Measurements from ENCODE around the gene LGALS7B. TPM values are rescaled to one million over a fixed set of nuclear protein-coding genes. Genes with fewer than 3 reads are reported as not detected.

The LGALS7B gene
- total RNA-seq, 1 experiment from 2014 or later = 1.2 TPM

GRCh38 chr19:38799104-38799503, 10.1 kb downstream of the LGALS7B start (continued):
- no peak for TF ChIP-seq ZNF425 (CRISPR knock-in tag; conservative IDR thresholded peaks at IDR 0.05)
- TF ChIP-seq HMGXB4 (CRISPR knock-in tag; IDR thresholded peaks at IDR 0.05) = no peak
- no peak for TF ChIP-seq TP53 (CRISPR knock-in tag; IDR thresholded peaks at IDR 0.05)
- no peak for TF ChIP-seq ZNF232 (CRISPR knock-in tag; IDR thresholded peaks at IDR 0.05)
- TF ChIP-seq NR1H2 (CRISPR knock-in tag; IDR thresholded peaks at IDR 0.05) = no peak
- TF ChIP-seq FOXK1 (CRISPR knock-in tag; IDR thresholded peaks at IDR 0.05) = no peak
- no peak for TF ChIP-seq ZMAT4 (CRISPR knock-in tag; IDR thresholded peaks at IDR 0.05)

- TF ChIP-seq ZNF138 (CRISPR knock-in tag; conservative IDR thresholded peaks at IDR 0.05) (no peak), RELA (CRISPR knock-in tag; IDR thresholded peaks at IDR 0.05; ENCODE audit: borderline replicate concordance) (no peak), KAT7 (CRISPR knock-in tag; IDR thresholded peaks at IDR 0.05; ENCODE audit: borderline replicate concordance) (no peak), IRF1 (CRISPR knock-in tag; IDR thresholded peaks at IDR 0.05) (no peak), CREM (CRISPR knock-in tag; IDR thresholded peaks at IDR 0.05) (no peak), JUN (CRISPR knock-in tag; IDR thresholded peaks at IDR 0.05) (no peak), MXD4 (CRISPR knock-in tag; IDR thresholded peaks at IDR 0.05; ENCODE audit: borderline replicate concordance) (no peak), CREB1 (CRISPR knock-in tag; IDR thresholded peaks at IDR 0.05) (no peak), NFATC4 (CRISPR knock-in tag; IDR thresholded peaks at IDR 0.05) (no peak), SMAD3 (CRISPR knock-in tag; IDR thresholded peaks at IDR 0.05; ENCODE audit: borderline replicate concordance) (no peak), STAT6 (CRISPR knock-in tag; conservative IDR thresholded peaks at IDR 0.05; ENCODE audit: low read depth) (no peak), NR2C2 (CRISPR knock-in tag; IDR thresholded peaks at IDR 0.05) (no peak), ESRRA (CRISPR knock-in tag; IDR thresholded peaks at IDR 0.05; ENCODE audit: borderline replicate concordance) (no peak), HMGXB4 (CRISPR knock-in tag; IDR thresholded peaks at IDR 0.05) (no peak), ZNF416 (CRISPR knock-in tag; IDR thresholded peaks at IDR 0.05) (no peak), TCF7 (CRISPR knock-in tag; IDR thresholded peaks at IDR 0.05; ENCODE audit: low read depth) (no peak), USF2 (CRISPR knock-in tag; IDR thresholded peaks at IDR 0.05) (no peak), PRRX2 (CRISPR knock-in tag; IDR thresholded peaks at IDR 0.05) (no peak), MLX (CRISPR knock-in tag; IDR thresholded peaks at IDR 0.05) (no peak)
- no peak for ATAC-seq
- Mint-ChIP-seq H3K9me3 (peaks cover 4% of the 10 kb centered on the region; the same call in 1 of the 2 replicates), H3K4me3 (no peak overlapping the region), H3K4me1 (no peaks in the 10 kb centered on the region; the same call in 1 of the 2 replicates), H3K27ac (no peak overlapping the region), H3K36me3 (no peaks in the 10 kb centered on the region), H3K27me3 (ENCODE audit: low read depth) (peaks cover 4% of the 10 kb centered on the region)
- ChIA-PET POLR2A (no interaction called here), CTCF (no interaction called here)
- DNase-seq (ENCODE audit: low spot score) = no peak
These were observed 11.8 kb downstream of the LGALS7B start for GRCh38 chr19:38800577-38801347.
